Epithelial cell of esophagus (primary cell): Measurements from ENCODE around the gene FLNC.

Source experiments
- DNase-seq: peaks from one replicate; pipeline ENCODE4 v3.0.0; 2010; ENCODE audit warnings: low read depth
- H3K4me3 ChIP-seq: 2 replicates; pipeline ENCODE4 v1.5.1; 2011; ENCODE audit warnings: mild to moderate bottlenecking, low read length, control low read depth
- TF ChIP-seq, protein P1 (sequence below): IDR thresholded peaks from 2 replicates; pipeline ENCODE4 v1.5.1; 2011; ENCODE audit warnings: low read depth, mild to moderate bottlenecking, low read length, control low read depth, inconsistent platforms; ENCODE audit not compliant: insufficient read depth; ENCODE audit errors: missing control alignments

FLNC gene, protein sequence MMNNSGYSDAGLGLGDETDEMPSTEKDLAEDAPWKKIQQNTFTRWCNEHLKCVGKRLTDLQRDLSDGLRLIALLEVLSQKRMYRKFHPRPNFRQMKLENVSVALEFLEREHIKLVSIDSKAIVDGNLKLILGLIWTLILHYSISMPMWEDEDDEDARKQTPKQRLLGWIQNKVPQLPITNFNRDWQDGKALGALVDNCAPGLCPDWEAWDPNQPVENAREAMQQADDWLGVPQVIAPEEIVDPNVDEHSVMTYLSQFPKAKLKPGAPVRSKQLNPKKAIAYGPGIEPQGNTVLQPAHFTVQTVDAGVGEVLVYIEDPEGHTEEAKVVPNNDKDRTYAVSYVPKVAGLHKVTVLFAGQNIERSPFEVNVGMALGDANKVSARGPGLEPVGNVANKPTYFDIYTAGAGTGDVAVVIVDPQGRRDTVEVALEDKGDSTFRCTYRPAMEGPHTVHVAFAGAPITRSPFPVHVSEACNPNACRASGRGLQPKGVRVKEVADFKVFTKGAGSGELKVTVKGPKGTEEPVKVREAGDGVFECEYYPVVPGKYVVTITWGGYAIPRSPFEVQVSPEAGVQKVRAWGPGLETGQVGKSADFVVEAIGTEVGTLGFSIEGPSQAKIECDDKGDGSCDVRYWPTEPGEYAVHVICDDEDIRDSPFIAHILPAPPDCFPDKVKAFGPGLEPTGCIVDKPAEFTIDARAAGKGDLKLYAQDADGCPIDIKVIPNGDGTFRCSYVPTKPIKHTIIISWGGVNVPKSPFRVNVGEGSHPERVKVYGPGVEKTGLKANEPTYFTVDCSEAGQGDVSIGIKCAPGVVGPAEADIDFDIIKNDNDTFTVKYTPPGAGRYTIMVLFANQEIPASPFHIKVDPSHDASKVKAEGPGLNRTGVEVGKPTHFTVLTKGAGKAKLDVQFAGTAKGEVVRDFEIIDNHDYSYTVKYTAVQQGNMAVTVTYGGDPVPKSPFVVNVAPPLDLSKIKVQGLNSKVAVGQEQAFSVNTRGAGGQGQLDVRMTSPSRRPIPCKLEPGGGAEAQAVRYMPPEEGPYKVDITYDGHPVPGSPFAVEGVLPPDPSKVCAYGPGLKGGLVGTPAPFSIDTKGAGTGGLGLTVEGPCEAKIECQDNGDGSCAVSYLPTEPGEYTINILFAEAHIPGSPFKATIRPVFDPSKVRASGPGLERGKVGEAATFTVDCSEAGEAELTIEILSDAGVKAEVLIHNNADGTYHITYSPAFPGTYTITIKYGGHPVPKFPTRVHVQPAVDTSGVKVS (N-terminal part only)

DNA sequence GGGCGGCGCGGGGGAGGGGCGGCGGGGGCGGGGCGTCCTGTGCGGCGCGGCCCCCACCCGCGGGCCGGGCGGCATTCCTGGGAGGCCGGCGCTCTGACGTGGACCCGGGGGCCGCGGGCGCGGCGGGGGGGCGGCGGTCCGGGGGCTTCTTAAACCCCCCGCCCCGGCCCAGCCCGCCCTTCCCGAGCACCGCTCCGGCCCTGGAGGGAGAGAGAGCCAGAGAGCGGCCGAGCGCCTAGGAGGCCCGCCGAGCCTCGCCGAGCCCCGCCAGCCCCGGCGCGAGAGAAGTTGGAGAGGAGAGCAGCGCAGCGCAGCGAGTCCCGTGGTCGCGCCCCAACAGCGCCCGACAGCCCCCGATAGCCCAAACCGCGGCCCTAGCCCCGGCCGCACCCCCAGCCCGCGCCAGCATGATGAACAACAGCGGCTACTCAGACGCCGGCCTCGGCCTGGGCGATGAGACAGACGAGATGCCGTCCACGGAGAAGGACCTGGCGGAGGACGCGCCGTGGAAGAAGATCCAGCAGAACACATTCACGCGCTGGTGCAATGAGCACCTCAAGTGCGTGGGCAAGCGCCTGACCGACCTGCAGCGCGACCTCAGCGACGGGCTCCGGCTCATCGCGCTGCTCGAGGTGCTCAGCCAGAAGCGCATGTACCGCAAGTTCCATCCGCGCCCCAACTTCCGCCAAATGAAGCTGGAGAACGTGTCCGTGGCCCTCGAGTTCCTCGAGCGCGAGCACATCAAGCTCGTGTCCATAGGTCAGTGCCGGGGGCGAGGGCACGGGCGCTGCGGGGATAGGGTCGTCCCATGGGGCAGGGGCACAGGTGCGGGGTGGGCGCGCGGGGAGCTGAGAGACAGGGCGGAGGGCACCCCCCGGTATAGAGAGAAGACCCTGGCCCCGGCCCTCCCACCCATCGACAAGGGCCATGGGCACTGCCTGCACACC is at the start of gene FLNC:
TSS of gene FLNC (plus strand) at position 176 of the 947 bp plus-strand sequence. CDS start at position 408, 232 bp downstream.
- peak; percentile 45 for DNase-seq
- TF ChIP-seq, protein P1, sequence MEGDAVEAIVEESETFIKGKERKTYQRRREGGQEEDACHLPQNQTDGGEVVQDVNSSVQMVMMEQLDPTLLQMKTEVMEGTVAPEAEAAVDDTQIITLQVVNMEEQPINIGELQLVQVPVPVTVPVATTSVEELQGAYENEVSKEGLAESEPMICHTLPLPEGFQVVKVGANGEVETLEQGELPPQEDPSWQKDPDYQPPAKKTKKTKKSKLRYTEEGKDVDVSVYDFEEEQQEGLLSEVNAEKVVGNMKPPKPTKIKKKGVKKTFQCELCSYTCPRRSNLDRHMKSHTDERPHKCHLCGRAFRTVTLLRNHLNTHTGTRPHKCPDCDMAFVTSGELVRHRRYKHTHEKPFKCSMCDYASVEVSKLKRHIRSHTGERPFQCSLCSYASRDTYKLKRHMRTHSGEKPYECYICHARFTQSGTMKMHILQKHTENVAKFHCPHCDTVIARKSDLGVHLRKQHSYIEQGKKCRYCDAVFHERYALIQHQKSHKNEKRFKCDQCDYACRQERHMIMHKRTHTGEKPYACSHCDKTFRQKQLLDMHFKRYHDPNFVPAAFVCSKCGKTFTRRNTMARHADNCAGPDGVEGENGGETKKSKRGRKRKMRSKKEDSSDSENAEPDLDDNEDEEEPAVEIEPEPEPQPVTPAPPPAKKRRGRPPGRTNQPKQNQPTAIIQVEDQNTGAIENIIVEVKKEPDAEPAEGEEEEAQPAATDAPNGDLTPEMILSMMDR = no peak
- H3K4me3 ChIP-seq = peak within 1 kb of the TSS; percentile 21

GRCh38 chr7:128781126-128781525 is 49.1 kb upstream of the FLNC start:
- TF ChIP-seq, protein P1 = no peak
- no peak for DNase-seq
- H3K4me3 ChIP-seq = no peak overlapping the region

- no peak overlapping the region for H3K4me3 ChIP-seq
- TF ChIP-seq, protein P1 = no peak
- DNase-seq = no peak
Observed at GRCh38 chr7:128781851-128782250, 48.4 kb upstream of the FLNC start.

DNA sequence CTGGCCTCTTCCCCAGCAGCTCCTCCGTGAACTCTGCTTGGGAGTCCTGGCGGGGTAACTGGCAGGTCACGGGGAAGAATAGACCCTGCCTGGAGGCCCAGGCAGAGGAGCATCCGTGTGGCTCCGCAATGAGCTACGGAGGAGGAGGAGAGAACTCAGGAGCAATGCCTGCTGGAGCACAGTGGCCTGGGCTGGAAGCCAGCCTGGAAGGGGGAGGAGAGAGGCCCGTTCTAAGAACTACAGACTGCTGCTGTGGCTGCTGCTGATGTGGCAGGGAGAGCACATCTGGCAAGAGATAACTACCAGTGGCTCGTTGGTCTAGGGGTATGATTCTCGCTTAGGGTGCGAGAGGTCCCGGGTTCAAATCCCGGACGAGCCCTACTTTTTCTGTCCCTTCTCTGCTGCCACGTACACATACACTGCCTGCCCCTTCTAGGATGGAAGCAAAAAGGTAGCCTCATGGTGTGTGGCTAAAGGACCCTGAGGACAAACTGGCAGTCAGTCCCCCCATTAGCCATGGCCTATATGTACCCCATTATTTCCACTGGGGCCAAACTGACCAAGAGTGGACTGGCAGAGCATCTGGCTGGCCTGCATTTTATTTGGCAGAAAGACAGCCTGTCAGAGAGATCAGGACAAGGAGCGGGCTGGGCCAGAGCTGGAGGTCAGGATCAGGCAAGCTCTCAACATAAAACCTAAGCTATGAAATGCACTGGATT is 46.9 kb upstream of the FLNC start:
- peak; percentile 57 for DNase-seq
- TF ChIP-seq, protein P1 = no peak
- H3K4me3 ChIP-seq = no peak overlapping the region

DNA sequence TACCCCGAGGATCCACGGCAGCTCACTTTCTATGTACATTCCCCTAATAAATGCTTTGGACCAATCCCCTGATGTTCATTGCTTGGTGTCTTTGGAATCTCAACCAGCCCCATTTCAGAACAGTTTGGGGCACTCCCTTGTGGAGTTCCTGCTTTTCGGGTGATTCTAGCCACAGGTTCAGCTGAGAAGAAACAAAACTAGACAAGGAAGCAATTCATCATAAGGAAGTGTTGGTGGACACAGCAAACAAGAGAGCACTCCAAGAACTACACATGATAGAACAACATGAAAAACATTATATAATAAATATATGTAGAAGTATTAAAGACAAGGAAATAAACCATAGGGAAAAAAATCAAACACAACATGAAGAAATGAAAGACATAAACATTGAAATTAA is 44.5 kb upstream of the FLNC start:
- H3K4me3 ChIP-seq = no peak overlapping the region
- TF ChIP-seq, protein P1 = no peak
- DNase-seq = no peak
